ENCODE results near the gene VAMP5. TPM values are rescaled to one million over a fixed set of nuclear protein-coding genes. Genes with fewer than 3 reads are reported as not detected.
A peak's percentile ranks its signal among the peaks of the same experiment; 100 is the strongest.
"Not testable (repeated sequence)": the region's sequence is repeated elsewhere in the genome, so short reads cannot be mapped to it uniquely, and the experiment has no call there.

Gene VAMP5
- polyA plus RNA-seq (ENCODE audit: insufficient read length in 4 of 4), result 10 to 100 TPM; 37.1 to 54.2 (median 45.7) TPM

- DNase-seq (ENCODE audit: low read depth in 4 of 4, low spot score in 2 of 4), result no peak
These were observed at the start of gene VAMP5 for GRCh38 chr2:85584354-85584856. VAMP5 (plus strand) TSS chr2:85584431; CDS start chr2:85584491, 60 bp downstream.

- DNase-seq (ENCODE audit: low read depth in 4 of 4, low spot score in 2 of 4), result no peak
These were observed 49.4 kb upstream of the VAMP5 start for GRCh38 chr2:85534881-85535280.

DNA sequence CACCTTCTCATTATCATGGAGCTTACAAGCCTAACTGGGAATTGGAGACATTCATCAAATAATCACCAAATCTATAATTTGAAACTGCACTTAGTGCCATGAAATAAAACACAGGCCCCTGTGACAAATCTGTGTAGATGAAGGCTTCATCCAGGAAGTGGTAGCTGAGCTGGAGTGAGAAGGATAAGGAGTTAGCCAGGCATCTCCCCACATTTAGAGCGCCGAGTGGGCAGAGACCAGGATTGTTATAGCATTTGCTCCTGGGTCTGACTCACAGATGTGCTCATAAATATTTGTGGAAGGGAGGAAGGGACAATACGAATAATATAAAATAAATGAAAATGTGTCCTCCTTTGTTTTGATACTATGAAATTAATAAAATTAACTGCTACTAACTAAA, 47.8 kb upstream of the VAMP5 start:
- no peak for DNase-seq (ENCODE audit: low read depth in 4 of 4, low spot score in 2 of 4)

- peak in 3 of 4 donors; percentile 43 to 65 (median 53) for DNase-seq (ENCODE audit: low read depth in 4 of 4, low spot score in 2 of 4)
These were observed 46.4 kb upstream of the VAMP5 start for GRCh38 chr2:85537600-85538506.

- peak; percentile 93 to 99 (median 97) for DNase-seq (ENCODE audit: low read depth in 4 of 4, low spot score in 2 of 4)
These were observed 45.5 kb upstream of the VAMP5 start, which contains the start of gene MAT2A for GRCh38 chr2:85538507-85539360. MAT2A (plus strand) TSS chr2:85539168; CDS start chr2:85539288, 120 bp downstream.

- DNase-seq (ENCODE audit: low read depth in 4 of 4, low spot score in 2 of 4), result peak in 3 of 4 donors; percentile 42 to 61 (median 55)
These were observed 44.7 kb upstream of the VAMP5 start for GRCh38 chr2:85539361-85540132.

GRCh38 chr2:85540133-85540648, 44.0 kb upstream of the VAMP5 start:
- DNase-seq (ENCODE audit: low read depth in 4 of 4, low spot score in 2 of 4), result no peak

DNA sequence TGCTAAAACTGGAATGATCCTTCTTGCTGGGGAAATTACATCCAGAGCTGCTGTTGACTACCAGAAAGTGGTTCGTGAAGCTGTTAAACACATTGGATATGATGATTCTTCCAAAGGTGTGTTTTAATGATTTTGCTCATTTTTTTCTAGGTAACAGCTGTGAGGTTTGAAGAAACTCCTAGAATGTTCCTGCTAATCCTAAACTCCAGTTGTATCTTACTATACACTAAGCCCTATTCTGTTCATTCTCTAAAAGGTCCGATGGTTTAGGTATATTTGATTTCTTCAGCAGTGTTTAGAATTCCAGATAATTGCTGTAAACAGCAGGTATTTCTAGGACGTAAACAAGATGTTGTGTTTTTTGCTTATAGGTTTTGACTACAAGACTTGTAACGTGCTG, 43.0 kb upstream of the VAMP5 start:
- no peak for DNase-seq (ENCODE audit: low read depth in 4 of 4, low spot score in 2 of 4)

DNA sequence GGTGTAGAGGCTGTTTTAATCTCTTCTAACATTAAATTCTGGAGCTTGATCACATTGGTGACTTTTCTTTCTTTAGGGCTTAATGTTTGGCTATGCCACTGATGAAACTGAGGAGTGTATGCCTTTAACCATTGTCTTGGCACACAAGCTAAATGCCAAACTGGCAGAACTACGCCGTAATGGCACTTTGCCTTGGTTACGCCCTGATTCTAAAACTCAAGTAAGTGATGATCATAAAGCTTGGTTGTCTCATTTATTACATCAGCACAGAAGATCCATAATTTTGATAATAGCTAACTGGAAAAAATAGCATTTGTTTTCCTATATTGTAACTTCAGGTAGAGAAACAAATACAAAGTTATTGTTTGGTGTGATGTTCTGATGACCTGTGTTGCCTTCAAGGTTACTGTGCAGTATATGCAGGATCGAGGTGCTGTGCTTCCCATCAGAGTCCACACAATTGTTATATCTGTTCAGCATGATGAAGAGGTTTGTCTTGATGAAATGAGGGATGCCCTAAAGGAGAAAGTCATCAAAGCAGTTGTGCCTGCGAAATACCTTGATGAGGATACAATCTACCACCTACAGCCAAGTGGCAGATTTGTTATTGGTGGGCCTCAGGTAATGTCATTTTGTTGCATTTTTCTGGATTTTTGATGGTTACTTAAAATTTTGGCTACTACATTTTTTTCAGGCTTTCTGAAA, 42.3 kb upstream of the VAMP5 start:
- DNase-seq (ENCODE audit: low read depth in 4 of 4, low spot score in 2 of 4), result no peak

- DNase-seq (ENCODE audit: low read depth in 4 of 4, low spot score in 2 of 4), result no peak
These were observed 41.5 kb upstream of the VAMP5 start for GRCh38 chr2:85542777-85543176.

- not testable (repeated sequence) for DNase-seq (ENCODE audit: low read depth in 4 of 4, low spot score in 2 of 4)
These were observed 40.0 kb upstream of the VAMP5 start for GRCh38 chr2:85544254-85544691.

DNA sequence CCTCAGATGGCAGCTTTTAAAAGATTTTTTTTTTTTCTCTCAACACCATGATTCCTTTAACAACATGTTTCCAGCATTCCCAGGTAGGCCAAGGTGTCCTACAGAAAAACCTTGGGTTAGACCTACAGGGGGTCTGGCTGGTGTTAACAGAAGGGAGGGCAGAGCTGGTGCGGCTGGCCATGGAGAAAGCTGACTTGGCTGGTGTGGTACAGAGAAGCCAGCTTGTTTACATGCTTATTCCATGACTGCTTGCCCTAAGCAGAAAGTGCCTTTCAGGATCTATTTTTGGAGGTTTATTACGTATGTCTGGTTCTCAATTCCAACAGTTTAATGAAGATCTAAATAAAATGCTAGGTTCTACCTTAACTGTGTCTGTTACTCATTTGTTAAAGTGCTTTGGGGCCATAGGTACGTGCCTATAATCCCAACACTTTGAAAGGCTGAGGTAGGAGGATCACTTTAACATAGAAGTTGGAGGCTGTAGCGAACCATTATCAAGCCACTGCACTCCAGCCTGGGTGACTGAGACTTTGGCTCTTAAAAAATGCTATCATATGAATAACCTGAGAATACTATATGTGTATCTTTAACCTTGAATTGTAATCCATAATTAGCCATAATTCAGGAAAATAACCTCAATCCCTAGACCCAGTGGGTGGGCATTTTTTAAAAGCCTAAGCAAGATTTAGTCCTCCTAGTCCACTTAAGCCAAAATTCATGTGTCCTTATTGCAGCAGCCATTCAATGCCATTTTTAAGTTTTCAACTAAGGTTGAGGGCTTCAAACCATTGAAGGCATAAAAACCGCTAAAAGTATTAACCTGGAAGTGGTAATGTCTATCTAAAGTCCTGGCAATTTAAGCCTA, 39.1 kb upstream of the VAMP5 start:
- not testable (repeated sequence) for DNase-seq (ENCODE audit: low read depth in 4 of 4, low spot score in 2 of 4)

- no peak for DNase-seq (ENCODE audit: low read depth in 4 of 4, low spot score in 2 of 4)
These were observed 38.4 kb upstream of the VAMP5 start for GRCh38 chr2:85545780-85546240.

GRCh38 chr2:85547089-85547858, 37.0 kb upstream of the VAMP5 start:
- no peak for DNase-seq (ENCODE audit: low read depth in 4 of 4, low spot score in 2 of 4)

- no peak for DNase-seq (ENCODE audit: low read depth in 4 of 4, low spot score in 2 of 4)
These were observed 36.2 kb upstream of the VAMP5 start for GRCh38 chr2:85547859-85548607.

GRCh38 chr2:85548608-85548900, 35.7 kb upstream of the VAMP5 start:
- no peak for DNase-seq (ENCODE audit: low read depth in 4 of 4, low spot score in 2 of 4)

GRCh38 chr2:85549095-85549494, 35.1 kb upstream of the VAMP5 start:
- no peak for DNase-seq (ENCODE audit: low read depth in 4 of 4, low spot score in 2 of 4)
